GM12878 (cell line): ENCODE data around the gene XDH. TPM values are rescaled to one million over a fixed set of nuclear protein-coding genes. Genes with fewer than 3 reads are reported as not detected.

Source experiments
- ATAC-seq: fragments of 200-7000 bp; cut with Tn5 transposase; 3 replicates; pipeline ENCODE4 v1.9.1; 2020; ENCODE audit warnings: mild to moderate bottlenecking, moderate library complexity
- BruUV-seq: library from RNA; stranded (reverse); fragments of 400-500 nt; replicated peaks from 2 replicates; lab custom pipeline; 2021; lab: Mats Ljungman, UMichigan
- CTCF ChIA-PET: fragments of 300-600 bp; sonication (Branson Sonifier 250); formaldehyde crosslinking; extraction: SDS; loops from one replicate; lab custom pipeline; 2021; ENCODE audit warnings: inconsistent platforms; lab: Yijun Ruan, JAX
- POLR2A ChIA-PET: fragments of 350-600 bp; formaldehyde crosslinking; extraction: SDS; loops from one replicate; lab custom pipeline; 2021; ENCODE audit warnings: inconsistent platforms; lab: Charles Lee
- RAD21 ChIA-PET: fragments of 300-600 bp; sonication (Branson Sonifier 250); formaldehyde crosslinking; loops from one replicate; lab custom pipeline; 2023; ENCODE audit warnings: antibody characterized with exemption; ENCODE audit not compliant: unreplicated experiment; lab: Charles Lee
- SMC1A ChIA-PET: fragments of 300-600 bp; sonication (Branson Sonifier 250); formaldehyde crosslinking; loops from one replicate; lab custom pipeline; 2023; ENCODE audit not compliant: unreplicated experiment, uncharacterized antibody; lab: Charles Lee
- DNase-seq: peaks from one replicate; pipeline ENCODE4 v3.0.0-alpha.2; 2011; ENCODE audit warnings: low read depth, low spot score
- FAIRE-seq: peaks from 3 replicates; lab custom pipeline; 2011; peaks lifted over from hg19 to GRCh38; lab: Jason Lieb, UNC
- H2AFZ ChIP-seq: 2 replicates; pipeline ENCODE4 v1.6.0; 2011; ENCODE audit warnings: low read depth, low read length, control low read depth; ENCODE audit not compliant: control insufficient read depth
- H3K27ac ChIP-seq: 2 replicates; pipeline ENCODE4 v1.5.1; 2011; ENCODE audit warnings: control low read depth; ENCODE audit not compliant: control insufficient read depth, insufficient read depth
- H3K27me3 ChIP-seq, 2 experiments: replicated peaks in 1 of 2; 2 replicates each; pipeline versions ENCODE4 v1.6.0 to v1.6.1; 2011; ENCODE audit warnings: low read length in 1 of 2; ENCODE audit not compliant: control insufficient read depth in 2 of 2, insufficient read depth in 2 of 2
- H3K36me3 ChIP-seq, 2 experiments: 2 replicates each; pipeline ENCODE4 v1.5.1; 2011; ENCODE audit warnings: low read length in 1 of 2; ENCODE audit not compliant: control insufficient read depth in 2 of 2, insufficient read depth in 2 of 2
- H3K4me1 ChIP-seq: 2 replicates; pipeline ENCODE4 v1.6.1; 2011; ENCODE audit warnings: mild to moderate bottlenecking, low read length, moderate library complexity, mixed read lengths; ENCODE audit not compliant: control insufficient read depth, insufficient read depth
- H3K4me2 ChIP-seq: 2 replicates; pipeline ENCODE4 v1.6.0; 2011; ENCODE audit warnings: control low read depth; ENCODE audit not compliant: control insufficient read depth, insufficient read depth
- H3K4me3 ChIP-seq: fragments of 200-600 bp; sonication (generic); 2 replicates; pipeline ENCODE4 v1.5.1; 2016
- H3K79me2 ChIP-seq: 2 replicates; pipeline ENCODE4 v1.6.0; 2011; ENCODE audit warnings: low read length; ENCODE audit not compliant: control insufficient read depth, insufficient read depth
- H3K9ac ChIP-seq: 2 replicates; pipeline ENCODE4 v1.8.0; 2011; ENCODE audit warnings: low read length, control low read depth, mixed read lengths; ENCODE audit not compliant: control insufficient read depth, insufficient read depth
- H3K9me3 ChIP-seq: replicated peaks from 3 replicates; pipeline ENCODE4 v1.5.1; 2011; ENCODE audit warnings: mild to moderate bottlenecking, low read length; ENCODE audit not compliant: control insufficient read depth, insufficient read depth
- H4K20me1 ChIP-seq: 2 replicates; pipeline ENCODE4 v1.6.0; 2011; ENCODE audit not compliant: control insufficient read depth, insufficient read depth
- BHLHE40 ChIP-seq, 2 experiments: fragments of 450-650 bp in 1 of 2; IDR thresholded peaks; 2 replicates each; pipeline ENCODE4 v1.6.1; 2011 to 2017; ENCODE audit warnings: low read depth in 2 of 2, borderline replicate concordance in 1 of 2, improper control_type of control experiment in 1 of 2, low read length in 1 of 2, mild to moderate bottlenecking in 1 of 2
- KAT2A ChIP-seq: conservative IDR thresholded peaks from 2 replicates; pipeline ENCODE4 v1.6.1; 2011; ENCODE audit warnings: low read depth, low read length; ENCODE audit not compliant: control insufficient read depth
- MXI1 ChIP-seq: fragments of 150-350 bp; IDR thresholded peaks from 2 replicates; pipeline ENCODE4 v1.6.1; 2011; ENCODE audit warnings: low read depth, mild to moderate bottlenecking, inconsistent platforms, low read length, improper control_type of control experiment
- NFYA ChIP-seq: IDR thresholded peaks from 2 replicates; pipeline ENCODE4 v1.6.1; 2011; ENCODE audit warnings: low read depth, mild to moderate bottlenecking, low read length, improper control_type of control experiment, borderline replicate concordance
- NR2C1 ChIP-seq: fragments of 450-650 bp; IDR thresholded peaks from 2 replicates; pipeline ENCODE4 v1.6.1; 2017; ENCODE audit warnings: antibody characterized with exemption, mild to moderate bottlenecking, moderate library complexity
- NR2C2 ChIP-seq: IDR thresholded peaks from 2 replicates; pipeline ENCODE4 v1.6.1; 2011; ENCODE audit warnings: borderline replicate concordance, low read depth; ENCODE audit not compliant: control insufficient read depth, insufficient read length
- POLR2AphosphoS2 ChIP-seq: IDR thresholded peaks from 2 replicates; pipeline ENCODE4 v1.6.1; 2011; ENCODE audit warnings: low read depth, mild to moderate bottlenecking, low read length, improper control_type of control experiment, moderate library complexity
- RFX5 ChIP-seq: IDR thresholded peaks from 2 replicates; pipeline ENCODE4 v1.6.1; 2011; ENCODE audit warnings: low read depth, low read length, improper control_type of control experiment
- SREBF2 ChIP-seq: IDR thresholded peaks from 2 replicates; pipeline ENCODE4 v1.6.1; 2012; ENCODE audit warnings: mild to moderate bottlenecking, low read length
- TBL1XR1 ChIP-seq: IDR thresholded peaks from 2 replicates; pipeline ENCODE4 v1.6.1; 2012; ENCODE audit warnings: low read depth, low read length, improper control_type of control experiment
- ZBED1 ChIP-seq: IDR thresholded peaks from 2 replicates; pipeline ENCODE4 v1.6.1; 2016; ENCODE audit warnings: borderline replicate concordance
- ZNF217 ChIP-seq: fragments of 450-650 bp; IDR thresholded peaks from 2 replicates; pipeline ENCODE4 v1.6.1; 2017; ENCODE audit warnings: antibody characterized with exemption, mild to moderate bottlenecking
- WGBS: methylation state at CpG from one replicate; pipeline ENCODE4 v1.1.6; 2016; ENCODE audit warnings: low lambda C conversion rate; ENCODE audit not compliant: insufficient replicate concordance, insufficient coverage; ENCODE audit errors: missing lambda C conversion rate; 5-methylcytosine and 5-hydroxymethylcytosine counted together
- in situ Hi-C: fragments of 300-500 bp; cut with MboI; formaldehyde crosslinking; loops from 9 replicates; pipeline ENCODE4 v1.14.3; 2018; ENCODE audit warnings: mixed read lengths
- intact Hi-C: fragments of 100-400 bp; cut with micrococcal nuclease; formaldehyde crosslinking; loops from one replicate; pipeline ENCODE4 v1.14.2; 2022; ENCODE audit not compliant: unreplicated experiment
- polyA plus RNA-seq, 11 experiments: library from polyadenylated mRNA; depleted of rRNA in 4 of 11; unstranded in 6 of 11; stranded (reverse) in 5 of 11; fragments of >200 nt; fragmentation: Nextera tagmentation in 4 of 11; fragmentation: Illumina TruSeq in 1 of 11; extraction: Ambion mirVana in 4 of 11; extraction: Trizol in 1 of 11; gene quantifications; 1 replicate in 1 of 11; 2 replicates in 10 of 11; pipeline versions ENCODE4 v1.2.1 to v1.2.3, GENCODE V29; 2011 to 2016; ENCODE audit warnings: inconsistent platforms in 2 of 11, missing spikeins in 2 of 11, low read depth in 1 of 11
- total RNA-seq, 4 experiments: library from RNA; depleted of rRNA in 3 of 4; stranded (reverse); fragments of >200 nt in 3 of 4; fragmentation: Illumina TruSeq in 1 of 4; extraction: Trizol in 1 of 4; gene quantifications; 2 replicates each; pipeline versions ENCODE4 v1.2.1 to v1.2.3, GENCODE V29; 2013 to 2021
- TF ChIP-seq, protein P1 (sequence below): fragments of 450-650 bp; IDR thresholded peaks from 2 replicates; pipeline ENCODE4 v1.6.1; 2017; ENCODE audit warnings: mild to moderate bottlenecking
- TF ChIP-seq, protein P2 (sequence below): IDR thresholded peaks from 2 replicates; pipeline ENCODE4 v1.6.1; 2012; ENCODE audit warnings: improper control_type of control experiment, low read depth, low read length; ENCODE audit not compliant: insufficient replicate concordance

The XDH gene
- total and polyA plus RNA-seq, 10 of the 15 experiments (the other 5 are each of a cell fraction or from before 2014, with no cell fraction given), result 0.01 TPM; not detected in 9

DNA sequence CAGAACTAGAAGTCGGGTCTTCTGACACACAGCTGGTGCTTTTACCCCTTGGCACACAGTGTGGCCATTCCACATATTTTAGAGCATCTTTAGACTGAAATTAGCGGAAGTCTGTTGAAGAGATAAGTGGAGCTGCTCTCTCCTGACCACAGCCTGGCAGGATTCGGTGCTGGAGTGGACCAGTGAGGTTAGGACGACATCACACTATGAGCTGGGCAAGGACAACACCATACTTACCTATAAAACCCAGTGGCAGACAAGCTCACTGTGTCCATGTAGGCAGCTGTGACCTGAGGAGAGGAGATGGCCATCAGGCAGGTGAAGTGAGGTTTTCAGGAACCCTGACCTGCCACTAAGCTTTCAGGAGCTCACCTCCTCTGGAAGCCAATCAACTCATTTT is 70.1 kb downstream of the XDH start:
- H3K27ac ChIP-seq, result no peak overlapping the region
- RAD21 ChIA-PET, result no interaction called here
- CTCF ChIA-PET, result interaction anchor here (1.6 kb wide), 1 partner anchor 11 kb away, joined by 10 read pairs; no protein-coding TSS in a partner anchor
- TF ChIP-seq NR2C1, result no peak
- no peak for TF ChIP-seq RFX5
- no peak for TF ChIP-seq BHLHE40 (IDR thresholded peaks at IDR 0.05; ENCODE audit: borderline replicate concordance in 1 of 2, low read depth in 2 of 2, low read length in 1 of 2)
- TF ChIP-seq, protein P1, sequence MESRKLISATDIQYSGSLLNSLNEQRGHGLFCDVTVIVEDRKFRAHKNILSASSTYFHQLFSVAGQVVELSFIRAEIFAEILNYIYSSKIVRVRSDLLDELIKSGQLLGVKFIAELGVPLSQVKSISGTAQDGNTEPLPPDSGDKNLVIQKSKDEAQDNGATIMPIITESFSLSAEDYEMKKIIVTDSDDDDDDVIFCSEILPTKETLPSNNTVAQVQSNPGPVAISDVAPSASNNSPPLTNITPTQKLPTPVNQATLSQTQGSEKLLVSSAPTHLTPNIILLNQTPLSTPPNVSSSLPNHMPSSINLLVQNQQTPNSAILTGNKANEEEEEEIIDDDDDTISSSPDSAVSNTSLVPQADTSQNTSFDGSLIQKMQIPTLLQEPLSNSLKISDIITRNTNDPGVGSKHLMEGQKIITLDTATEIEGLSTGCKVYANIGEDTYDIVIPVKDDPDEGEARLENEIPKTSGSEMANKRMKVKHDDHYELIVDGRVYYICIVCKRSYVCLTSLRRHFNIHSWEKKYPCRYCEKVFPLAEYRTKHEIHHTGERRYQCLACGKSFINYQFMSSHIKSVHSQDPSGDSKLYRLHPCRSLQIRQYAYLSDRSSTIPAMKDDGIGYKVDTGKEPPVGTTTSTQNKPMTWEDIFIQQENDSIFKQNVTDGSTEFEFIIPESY, result no peak
- TF ChIP-seq, protein P2, sequence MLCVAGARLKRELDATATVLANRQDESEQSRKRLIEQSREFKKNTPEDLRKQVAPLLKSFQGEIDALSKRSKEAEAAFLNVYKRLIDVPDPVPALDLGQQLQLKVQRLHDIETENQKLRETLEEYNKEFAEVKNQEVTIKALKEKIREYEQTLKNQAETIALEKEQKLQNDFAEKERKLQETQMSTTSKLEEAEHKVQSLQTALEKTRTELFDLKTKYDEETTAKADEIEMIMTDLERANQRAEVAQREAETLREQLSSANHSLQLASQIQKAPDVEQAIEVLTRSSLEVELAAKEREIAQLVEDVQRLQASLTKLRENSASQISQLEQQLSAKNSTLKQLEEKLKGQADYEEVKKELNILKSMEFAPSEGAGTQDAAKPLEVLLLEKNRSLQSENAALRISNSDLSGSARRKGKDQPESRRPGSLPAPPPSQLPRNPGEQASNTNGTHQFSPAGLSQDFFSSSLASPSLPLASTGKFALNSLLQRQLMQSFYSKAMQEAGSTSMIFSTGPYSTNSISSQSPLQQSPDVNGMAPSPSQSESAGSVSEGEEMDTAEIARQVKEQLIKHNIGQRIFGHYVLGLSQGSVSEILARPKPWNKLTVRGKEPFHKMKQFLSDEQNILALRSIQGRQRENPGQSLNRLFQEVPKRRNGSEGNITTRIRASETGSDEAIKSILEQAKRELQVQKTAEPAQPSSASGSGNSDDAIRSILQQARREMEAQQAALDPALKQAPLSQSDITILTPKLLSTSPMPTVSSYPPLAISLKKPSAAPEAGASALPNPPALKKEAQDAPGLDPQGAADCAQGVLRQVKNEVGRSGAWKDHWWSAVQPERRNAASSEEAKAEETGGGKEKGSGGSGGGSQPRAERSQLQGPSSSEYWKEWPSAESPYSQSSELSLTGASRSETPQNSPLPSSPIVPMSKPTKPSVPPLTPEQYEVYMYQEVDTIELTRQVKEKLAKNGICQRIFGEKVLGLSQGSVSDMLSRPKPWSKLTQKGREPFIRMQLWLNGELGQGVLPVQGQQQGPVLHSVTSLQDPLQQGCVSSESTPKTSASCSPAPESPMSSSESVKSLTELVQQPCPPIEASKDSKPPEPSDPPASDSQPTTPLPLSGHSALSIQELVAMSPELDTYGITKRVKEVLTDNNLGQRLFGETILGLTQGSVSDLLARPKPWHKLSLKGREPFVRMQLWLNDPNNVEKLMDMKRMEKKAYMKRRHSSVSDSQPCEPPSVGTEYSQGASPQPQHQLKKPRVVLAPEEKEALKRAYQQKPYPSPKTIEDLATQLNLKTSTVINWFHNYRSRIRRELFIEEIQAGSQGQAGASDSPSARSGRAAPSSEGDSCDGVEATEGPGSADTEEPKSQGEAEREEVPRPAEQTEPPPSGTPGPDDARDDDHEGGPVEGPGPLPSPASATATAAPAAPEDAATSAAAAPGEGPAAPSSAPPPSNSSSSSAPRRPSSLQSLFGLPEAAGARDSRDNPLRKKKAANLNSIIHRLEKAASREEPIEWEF, result no peak
- TF ChIP-seq TBL1XR1, result no peak
- TF ChIP-seq NFYA, result no peak
- no peak for TF ChIP-seq ZNF217
- no peak for TF ChIP-seq MXI1
- TF ChIP-seq ZBED1, result no peak
- no peak for TF ChIP-seq POLR2AphosphoS2
- no peak for TF ChIP-seq SREBF2
- no peak for TF ChIP-seq NR2C2
- no peak for TF ChIP-seq KAT2A
- TF ChIP-seq, all 136 proteins: peak for 0
- H3K4me2 ChIP-seq, result no peak overlapping the region
- no peaks in the 10 kb centered on the region for H3K27me3 ChIP-seq
- no peak for FAIRE-seq
- no peak overlapping the region for H3K4me3 ChIP-seq
- ATAC-seq, result no peak
- no peaks in the 10 kb centered on the region for H3K79me2 ChIP-seq
- H3K36me3 ChIP-seq, result no peaks in the 10 kb centered on the region
- SMC1A ChIA-PET, result no interaction called here
- in situ Hi-C loops, result no loop called here
- H3K9ac ChIP-seq, result no peak overlapping the region
- H2AFZ ChIP-seq, result no peak overlapping the region
- H3K9me3 ChIP-seq, result no peaks in the 10 kb centered on the region
- no peak for DNase-seq
- intact Hi-C loops, result no loop called here
- no TSS peak for BruUV-seq
- 1% methylated on average over 4 of the region's 4 CpGs for WGBS
- no peaks in the 10 kb centered on the region for H4K20me1 ChIP-seq
- no peaks in the 10 kb centered on the region for H3K4me1 ChIP-seq
- POLR2A ChIA-PET, result no interaction called here
